H1 (cell line): ENCODE data around the gene CA10. TPM values are rescaled to one million over a fixed set of nuclear protein-coding genes. Genes with fewer than 3 reads are reported as not detected.

Experiments used
- CTCF ChIA-PET: fragments of 300-600 bp; sonication (Branson Sonifier 250); formaldehyde crosslinking; loops from one replicate; lab custom pipeline; 2021; ENCODE audit not compliant: partially characterized antibody; lab: Charles Lee
- POLR2A ChIA-PET: fragments of 300-600 bp; sonication (Branson Sonifier 250); formaldehyde crosslinking; loops from one replicate; lab custom pipeline; 2021; ENCODE audit warnings: inconsistent platforms; ENCODE audit not compliant: partially characterized antibody; lab: Charles Lee
- DNase-seq, 2 experiments: peaks; one replicate each; pipeline versions ENCODE4 v3.0.0 to v3.0.0-alpha.2; 2010 to 2022; ENCODE audit warnings: low spot score in 2 of 2, low read depth in 1 of 2, mixed read lengths in 1 of 2
- FAIRE-seq: peaks from 2 replicates; lab custom pipeline; 2011; peaks lifted over from hg19 to GRCh38; lab: Jason Lieb, UNC
- H2AFZ ChIP-seq: 2 replicates; pipeline ENCODE4 v1.8.1; 2012; ENCODE audit warnings: low read length, inconsistent platforms
- H2AK5ac ChIP-seq: 2 replicates; pipeline ENCODE4 v1.6.1; 2013; ENCODE audit warnings: low read depth, low read length
- H2BK120ac ChIP-seq: replicated peaks from 2 replicates; pipeline ENCODE3; 2013; ENCODE audit warnings: low read depth, low read length, inconsistent platforms
- H2BK12ac ChIP-seq: 2 replicates; pipeline ENCODE4 v1.6.1; 2013; ENCODE audit warnings: low read depth, low read length
- H2BK15ac ChIP-seq: 2 replicates; pipeline ENCODE4 v1.6.1; 2013; ENCODE audit warnings: low read length
- H2BK20ac ChIP-seq: 2 replicates; pipeline ENCODE4 v1.6.1; 2013; ENCODE audit warnings: low read length
- H2BK5ac ChIP-seq: 2 replicates; pipeline ENCODE4 v1.6.1; 2013; ENCODE audit warnings: low read depth, low read length
- H3K14ac ChIP-seq: 2 replicates; pipeline ENCODE4 v1.6.1; 2013; ENCODE audit warnings: inconsistent platforms; ENCODE audit not compliant: insufficient read length
- H3K18ac ChIP-seq: 2 replicates; pipeline ENCODE4 v1.6.1; 2013; ENCODE audit warnings: low read length; ENCODE audit errors: extremely low read depth
- H3K23ac ChIP-seq: 2 replicates; pipeline ENCODE4 v1.6.1; 2013; ENCODE audit warnings: inconsistent platforms; ENCODE audit not compliant: insufficient read length
- H3K23me2 ChIP-seq: 2 replicates; pipeline ENCODE4 v1.6.1; 2013; ENCODE audit warnings: low read depth, low read length
- H3K27ac ChIP-seq: 2 replicates; pipeline ENCODE4 v1.6.1; 2011; ENCODE audit warnings: low read depth, low read length, inconsistent platforms
- H3K27me3 ChIP-seq, 4 experiments: replicated peaks in 1 of 4; 1 replicate in 1 of 4; 2 replicates in 3 of 4; pipeline versions ENCODE4 v1.6.1 to v1.8.1; 2011 to 2013; ENCODE audit warnings: low read length in 3 of 4, mild to moderate bottlenecking in 3 of 4, inconsistent platforms in 2 of 4, mixed read lengths in 2 of 4, moderate library complexity in 1 of 4; ENCODE audit not compliant: control insufficient read depth in 3 of 4, insufficient read depth in 3 of 4; ENCODE audit errors: extremely low read depth in 1 of 4
- H3K36me3 ChIP-seq, 4 experiments: 2 replicates each; pipeline versions ENCODE4 v1.6.1 to v1.8.1; 2011 to 2013; ENCODE audit warnings: mild to moderate bottlenecking in 4 of 4, low read length in 3 of 4, moderate library complexity in 2 of 4, control low read depth in 1 of 4, inconsistent platforms in 1 of 4; ENCODE audit not compliant: insufficient read depth in 4 of 4, control insufficient read depth in 2 of 4
- H3K4ac ChIP-seq: replicated peaks from 2 replicates; pipeline ENCODE3; 2013; ENCODE audit warnings: low read length, low read depth, mixed read lengths, inconsistent platforms; ENCODE audit not compliant: insufficient read length
- H3K4me1 ChIP-seq, 4 experiments: replicated peaks in 1 of 4; 1 replicate in 1 of 4; 2 replicates in 3 of 4; pipeline versions ENCODE4 v1.6.1 to v1.8.1; 2011 to 2013; ENCODE audit warnings: low read length in 3 of 4, inconsistent platforms in 2 of 4, mixed read lengths in 1 of 4; ENCODE audit not compliant: insufficient read depth in 4 of 4, control insufficient read depth in 3 of 4
- H3K4me2 ChIP-seq, 2 experiments: 2 replicates each; pipeline versions ENCODE4 v1.6.1 to v1.8.1; 2011 to 2013; ENCODE audit warnings: low read depth in 2 of 2, low read length in 2 of 2, control low read depth in 1 of 2, inconsistent platforms in 1 of 2, mild to moderate bottlenecking in 1 of 2; ENCODE audit not compliant: insufficient read depth in 1 of 2
- H3K4me3 ChIP-seq, 4 experiments: fragments of 200-600, 300-600 bp in 1 of 4; sonication (generic), shearing (Covaris generic), sonication (Bioruptor Twin) in 1 of 4; 2 replicates each; pipeline versions ENCODE4 v1.5.1 to v1.8.1; 2011 to 2016; ENCODE audit warnings: low read length in 4 of 4, low read depth in 3 of 4, control low read depth in 2 of 4, inconsistent platforms in 2 of 4, mild to moderate bottlenecking in 2 of 4, mixed read lengths in 1 of 4, moderate library complexity in 1 of 4; ENCODE audit not compliant: insufficient read depth in 2 of 4; ENCODE audit errors: extremely low read depth in 1 of 4
- H3K56ac ChIP-seq: replicated peaks from 2 replicates; pipeline ENCODE3; 2013; ENCODE audit warnings: low read depth, mild to moderate bottlenecking, mixed read lengths, low read length, inconsistent platforms; ENCODE audit not compliant: insufficient read length
- H3K79me1 ChIP-seq: 2 replicates; pipeline ENCODE4 v1.6.1; 2013; ENCODE audit warnings: low read depth, low read length, control low read depth
- H3K79me2 ChIP-seq, 2 experiments: 2 replicates each; pipeline versions ENCODE4 v1.6.1 to v1.8.1; 2012 to 2013; ENCODE audit warnings: low read length in 2 of 2, mild to moderate bottlenecking in 2 of 2, inconsistent platforms in 1 of 2; ENCODE audit not compliant: insufficient read depth in 2 of 2, control insufficient read depth in 1 of 2
- H3K9ac ChIP-seq, 4 experiments: replicated peaks in 1 of 4; 1 replicate in 1 of 4; 2 replicates in 3 of 4; pipeline versions ENCODE4 v1.6.1 to v1.8.1; 2011 to 2013; ENCODE audit warnings: low read depth in 3 of 4, low read length in 3 of 4, control low read depth in 2 of 4, mild to moderate bottlenecking in 2 of 4, moderate library complexity in 2 of 4, inconsistent platforms in 1 of 4; ENCODE audit errors: extremely low read depth in 1 of 4
- H3K9me3 ChIP-seq, 2 experiments: 2 replicates each; pipeline versions ENCODE4 v1.6.1 to v1.8.1; 2012 to 2013; ENCODE audit warnings: mild to moderate bottlenecking in 2 of 2, moderate library complexity in 2 of 2, control low read depth in 1 of 2, inconsistent platforms in 1 of 2, low read depth in 1 of 2, low read length in 1 of 2, mixed read lengths in 1 of 2; ENCODE audit not compliant: insufficient read depth in 2 of 2
- H4K20me1 ChIP-seq, 2 experiments: replicated peaks in 1 of 2; 2 replicates each; pipeline versions ENCODE3 to v1.8.1; 2011 to 2013; ENCODE audit warnings: inconsistent platforms in 2 of 2, low read length in 2 of 2, mild to moderate bottlenecking in 1 of 2; ENCODE audit not compliant: insufficient read depth in 2 of 2, control insufficient read depth in 1 of 2
- H4K5ac ChIP-seq: 2 replicates; pipeline ENCODE4 v1.6.1; 2013; ENCODE audit warnings: low read length, low read depth, mixed read lengths, inconsistent platforms; ENCODE audit not compliant: insufficient read length
- H4K8ac ChIP-seq: 2 replicates; pipeline ENCODE4 v1.8.0; 2013; ENCODE audit warnings: mild to moderate bottlenecking, moderate library complexity, low read length, inconsistent platforms; ENCODE audit not compliant: insufficient read depth; ENCODE audit errors: extremely low read depth
- H4K91ac ChIP-seq: replicated peaks from 2 replicates; pipeline ENCODE3; 2013; ENCODE audit warnings: low read length, mixed read lengths, inconsistent platforms; ENCODE audit not compliant: insufficient read length
- BCL11A ChIP-seq, 2 experiments: IDR thresholded peaks; one replicate each; pipeline ENCODE4 v1.6.1; 2011; ENCODE audit warnings: low read depth in 2 of 2, low read length in 2 of 2, mild to moderate bottlenecking in 2 of 2
- BRCA1 ChIP-seq: IDR thresholded peaks from 2 replicates; pipeline ENCODE4 v1.6.1; 2012; ENCODE audit warnings: low read depth, low read length, improper control_type of control experiment
- CREB1 ChIP-seq: IDR thresholded peaks from 2 replicates; pipeline ENCODE4 v1.6.1; 2012; ENCODE audit warnings: inconsistent platforms
- SP4 ChIP-seq: IDR thresholded peaks from 2 replicates; pipeline ENCODE4 v1.6.1; 2012; ENCODE audit warnings: low read length, inconsistent platforms
- WGBS, 2 experiments: shearing (Covaris generic) in 1 of 2; methylation state at CpG; one replicate each; pipeline versions ENCODE4 v1.1.6 to v1.1.7; 2013 to 2015; ENCODE audit warnings: low lambda C conversion rate in 2 of 2, mixed read lengths in 2 of 2, inconsistent platforms in 1 of 2, low coverage in 1 of 2, missing lambda C conversion rate in 1 of 2; ENCODE audit not compliant: insufficient replicate concordance in 2 of 2, insufficient coverage in 1 of 2, insufficient read length in 1 of 2; ENCODE audit errors: extremely low coverage in 1 of 2, missing lambda C conversion rate in 1 of 2; 5-methylcytosine and 5-hydroxymethylcytosine counted together
- polyA plus RNA-seq, 7 experiments: library from polyadenylated mRNA; depleted of rRNA in 3 of 7; stranded (reverse) in 5 of 7; unstranded in 2 of 7; fragments of >200 nt in 5 of 7; fragments of 200-250 nt in 2 of 7; gene quantifications; 1 replicate in 5 of 7; 2 replicates in 1 of 7; 4 replicates in 1 of 7; pipeline versions ENCODE4 v1.2.1 to v1.2.3, GENCODE V29; 2011 to 2013; ENCODE audit warnings: missing spikeins in 2 of 7, mixed read lengths in 2 of 7
- total RNA-seq: library from RNA; stranded (reverse); fragmentation: NEBNext Ultra II Directional; extraction: Animal tissue kit (Norgen Biotek cat#: 25700); gene quantifications from 2 replicates; pipeline ENCODE4 v1.2.1, GENCODE V29; 2021

CA10 gene
- total and polyA plus RNA-seq, 2 of the 8 experiments (the other 6 are each of a cell fraction or from before 2014, with no cell fraction given) = 0.60 to 0.63 TPM

- no peaks in the 10 kb centered on the region for H4K20me1 ChIP-seq
- H3K4me1 ChIP-seq = peaks cover 0 to 6% (median under 1%) of the 10 kb centered on the region in 4 experiments; a peak in 2 of 7 replicates
- no peaks in the 10 kb centered on the region for H3K79me1 ChIP-seq
- CTCF ChIA-PET = interaction anchor here (0.9 to 4.1 kb wide), 8 partner anchors 12 to 280 kb away, joined by 3 to 32 read pairs (median 4); no protein-coding TSS in a partner anchor
- H2BK20ac ChIP-seq = no peak overlapping the region
- no peak overlapping the region for H4K8ac ChIP-seq
- H2AFZ ChIP-seq = no peak overlapping the region
- H3K4me2 ChIP-seq = no peak overlapping the region
- H3K9me3 ChIP-seq = no peaks in the 10 kb centered on the region
- no peak overlapping the region for H3K27ac ChIP-seq
- no peak overlapping the region for H4K5ac ChIP-seq
- H3K27me3 ChIP-seq = no peaks in the 10 kb centered on the region
- no peak overlapping the region for H3K9ac ChIP-seq
- TF ChIP-seq BRCA1 = no peak
- no peak for TF ChIP-seq SP4
- no peak for TF ChIP-seq CREB1
- TF ChIP-seq BCL11A (IDR thresholded peaks at IDR 0.05; ENCODE audit: low read depth in 2 of 2, low read length in 2 of 2) = no peak
- no peak overlapping the region for H2BK5ac ChIP-seq
- no peak overlapping the region for H2BK12ac ChIP-seq
- H2BK120ac ChIP-seq = no peak overlapping the region
- POLR2A ChIA-PET = no interaction called here
- no peak for DNase-seq
- no peak overlapping the region for H2BK15ac ChIP-seq
- H3K36me3 ChIP-seq = no peaks in the 10 kb centered on the region
- H3K14ac ChIP-seq = no peak overlapping the region
- H3K4me3 ChIP-seq = no peak overlapping the region
- H3K23ac ChIP-seq = no peak overlapping the region
- H3K56ac ChIP-seq = no peak overlapping the region
- 88% methylated on average over 6 of the region's 6 CpGs; no CpG with 5 or more reads in 1 of the 2 experiments for WGBS, 2 experiments
- H3K23me2 ChIP-seq = no peaks in the 10 kb centered on the region
- no peak for FAIRE-seq
- H3K4ac ChIP-seq = no peak overlapping the region
- no peak overlapping the region for H3K18ac ChIP-seq
- no peak overlapping the region for H2AK5ac ChIP-seq
- no peaks in the 10 kb centered on the region for H3K79me2 ChIP-seq
- no peak overlapping the region for H4K91ac ChIP-seq
These were observed 506.8 kb downstream of the CA10 start for GRCh38 chr17:51651513-51652298.
